Measurements from ENCODE around the gene RFX7.

The RFX7 gene

GRCh38 chr15:56105855-56106254, 137.8 kb downstream of the RFX7 start:
- Histone ChIP-seq H3K36me3 (peaks cover 3% of the 10 kb centered on the region), H3K27ac (no peak overlapping the region), H3K27me3 (ENCODE audit: insufficient read depth, low read depth, severe bottlenecking) (no peaks in the 10 kb centered on the region), H3K9me3 (ENCODE audit: severe bottlenecking) (no peaks in the 10 kb centered on the region), H3K4me3 (ENCODE audit: low read depth, low read length) (no peak overlapping the region)
- no peak for TF ChIP-seq CTCF (IDR thresholded peaks at IDR 0.05; ENCODE audit: low read depth, low read length)
- no peak for DNase-seq

GRCh38 chr15:56102441-56102840, 141.2 kb downstream of the RFX7 start:
- no peak for DNase-seq
- TF ChIP-seq CTCF (IDR thresholded peaks at IDR 0.05; ENCODE audit: low read depth, low read length), result no peak
- Histone ChIP-seq H3K27ac (no peak overlapping the region), H3K27me3 (ENCODE audit: insufficient read depth, low read depth, severe bottlenecking) (no peaks in the 10 kb centered on the region), H3K9me3 (ENCODE audit: severe bottlenecking) (no peaks in the 10 kb centered on the region), H3K36me3 (peaks cover 3% of the 10 kb centered on the region), H3K4me3 (ENCODE audit: low read depth, low read length) (no peak overlapping the region)

DNA sequence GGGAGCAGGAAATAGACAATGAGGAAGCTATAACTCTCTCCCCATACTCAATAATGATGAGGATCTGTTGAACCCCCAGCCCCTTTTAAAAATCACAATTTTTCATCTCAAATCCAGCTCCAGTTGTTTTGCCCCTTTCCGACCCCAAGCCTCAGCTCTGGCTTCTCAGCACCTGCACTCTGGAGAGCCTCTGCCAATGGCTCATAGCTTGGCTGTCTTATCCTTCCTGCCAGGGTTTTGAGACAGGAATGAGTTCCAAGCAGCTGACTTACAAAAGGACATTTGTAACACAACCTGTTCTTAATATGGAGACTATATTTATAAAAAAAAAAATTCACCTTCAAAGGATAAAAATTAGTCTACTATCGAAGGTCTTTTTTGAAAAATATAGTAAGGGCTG, 144.4 kb downstream of the RFX7 start:
- H3K4me3 ChIP-seq (ENCODE audit: low read depth, low read length), result no peak overlapping the region
- no peaks in the 10 kb centered on the region for H3K9me3 ChIP-seq (ENCODE audit: severe bottlenecking)
- H3K27ac ChIP-seq, result no peak overlapping the region
- peaks cover 34% of the 10 kb centered on the region for H3K36me3 ChIP-seq
- no peak for DNase-seq
- TF ChIP-seq CTCF (IDR thresholded peaks at IDR 0.05; ENCODE audit: low read depth, low read length), result no peak
- no peaks in the 10 kb centered on the region for H3K27me3 ChIP-seq (ENCODE audit: insufficient read depth, low read depth, severe bottlenecking)

DNA sequence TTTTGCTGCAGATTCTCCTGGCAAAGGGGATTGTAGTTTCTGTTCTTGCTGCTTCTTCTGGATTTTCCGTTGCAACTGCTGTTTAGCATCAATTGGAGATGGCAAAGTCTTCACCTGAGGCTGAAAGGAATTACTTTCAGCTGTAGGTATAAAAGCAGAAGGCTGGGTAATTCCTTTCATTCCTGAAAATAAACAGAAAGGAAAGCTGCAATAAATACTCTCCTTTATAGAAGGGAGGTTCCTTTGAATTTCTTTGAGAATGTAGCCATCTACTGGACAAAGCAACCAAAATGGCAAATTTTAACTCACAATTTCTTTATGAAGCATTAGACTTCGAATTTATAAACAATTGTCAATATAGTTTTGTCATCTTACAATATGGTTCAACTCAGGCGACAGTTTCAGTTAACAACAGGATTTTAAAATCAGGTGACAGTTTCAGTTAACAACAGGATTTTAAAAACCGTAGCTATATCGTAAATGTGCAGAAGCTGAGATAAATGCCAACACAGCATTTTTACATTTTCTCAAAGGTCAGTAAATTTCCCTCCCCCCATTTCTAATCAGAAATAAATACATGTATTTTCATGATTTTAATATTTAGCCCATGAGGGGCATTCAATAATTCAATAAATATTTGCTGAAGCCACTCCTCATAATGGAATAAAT, 145.3 kb downstream of the RFX7 start:
- H3K9me3 ChIP-seq (ENCODE audit: severe bottlenecking), result no peaks in the 10 kb centered on the region
- no peaks in the 10 kb centered on the region for H3K27me3 ChIP-seq (ENCODE audit: insufficient read depth, low read depth, severe bottlenecking)
- peak overlapping the region; percentile 38; the same call in 1 of the 2 replicates for H3K27ac ChIP-seq
- H3K36me3 ChIP-seq, result peaks cover 42% of the 10 kb centered on the region
- no peak for DNase-seq
- no peak for TF ChIP-seq CTCF (IDR thresholded peaks at IDR 0.05; ENCODE audit: low read depth, low read length)
- peak overlapping the region; percentile 7; the same call in 1 of the 2 replicates for H3K4me3 ChIP-seq (ENCODE audit: low read depth, low read length)

DNA sequence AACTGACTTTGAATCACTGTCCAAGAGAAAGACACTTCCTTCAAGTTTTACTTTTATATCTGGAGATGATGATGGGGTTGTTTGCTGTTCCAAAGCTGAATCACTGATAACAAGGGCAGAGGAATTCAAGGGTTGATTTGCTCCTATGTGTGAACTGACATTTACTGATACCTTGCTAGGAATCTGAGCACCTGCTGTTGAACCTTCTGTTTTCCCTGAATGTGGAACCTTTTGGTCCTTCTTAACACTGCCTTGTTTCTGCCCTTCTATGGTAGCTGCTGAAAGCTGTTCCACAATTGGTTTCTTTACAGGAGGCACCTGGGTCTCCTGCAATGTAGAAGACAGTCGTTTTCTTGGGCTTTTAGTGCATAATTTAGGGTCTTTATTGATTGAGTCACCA, 148.3 kb downstream of the RFX7 start:
- H3K4me3 ChIP-seq (ENCODE audit: low read depth, low read length), result no peak overlapping the region
- H3K36me3 ChIP-seq, result peaks cover 42% of the 10 kb centered on the region
- DNase-seq, result no peak
- no peaks in the 10 kb centered on the region for H3K9me3 ChIP-seq (ENCODE audit: severe bottlenecking)
- no peaks in the 10 kb centered on the region for H3K27me3 ChIP-seq (ENCODE audit: insufficient read depth, low read depth, severe bottlenecking)
- no peak overlapping the region for H3K27ac ChIP-seq
- TF ChIP-seq CTCF (IDR thresholded peaks at IDR 0.05; ENCODE audit: low read depth, low read length), result no peak

GRCh38 chr15:56094171-56094570, 149.5 kb downstream of the RFX7 start:
- Histone ChIP-seq H3K36me3 (peaks cover 42% of the 10 kb centered on the region), H3K27me3 (ENCODE audit: insufficient read depth, low read depth, severe bottlenecking) (no peaks in the 10 kb centered on the region), H3K9me3 (ENCODE audit: severe bottlenecking) (no peaks in the 10 kb centered on the region), H3K4me3 (ENCODE audit: low read depth, low read length) (no peak overlapping the region), H3K27ac (no peak overlapping the region)
- no peak for DNase-seq
- TF ChIP-seq CTCF (IDR thresholded peaks at IDR 0.05; ENCODE audit: low read depth, low read length), result no peak

Data from WERI-Rb-1 (cell line).